Ovary (tissue), 9 donors: Measurements from ENCODE around the gene LPIN1. TPM values are rescaled to one million over a fixed set of nuclear protein-coding genes. Genes with fewer than 3 reads are reported as not detected.
A peak's percentile ranks its signal among the peaks of the same experiment; 100 is the strongest.

ENCODE experiments used
- DNase-seq, 5 donors: peaks; one replicate each; pipeline ENCODE4 v3.0.0-alpha.2; 2019 to 2020
- H3K27ac ChIP-seq, 2 donors: fragments of 200-600 bp; one replicate each; pipeline versions ENCODE4 v1.5.1 to v1.8.0; 2019 to 2022
- H3K27me3 ChIP-seq: fragments of 200-600 bp; one replicate; pipeline ENCODE4 v1.8.0; 2022
- H3K36me3 ChIP-seq: fragments of 200-600 bp; sonication (generic); one replicate; pipeline ENCODE4 v1.5.1; 2019
- H3K4me1 ChIP-seq: one replicate; pipeline ENCODE4 v1.8.1; 2013; ENCODE audit warnings: mild to moderate bottlenecking, moderate library complexity; ENCODE audit not compliant: insufficient read depth
- H3K4me3 ChIP-seq: fragments of 200-600 bp; sonication (generic); one replicate; pipeline ENCODE4 v1.5.1; 2017
- H3K9me3 ChIP-seq, 2 donors: fragments of 200-600 bp in 1 of 2; sonication (generic) in 1 of 2; one replicate each; pipeline versions ENCODE4 v1.5.1 to v1.8.1; 2013 to 2019; ENCODE audit warnings: mild to moderate bottlenecking in 1 of 2, moderate library complexity in 1 of 2
- EP300 ChIP-seq: sonication (generic); formaldehyde crosslinking; IDR thresholded peaks from one replicate; pipeline ENCODE4 v1.6.1; 2017; ENCODE audit warnings: antibody characterized with exemption
- POLR2A ChIP-seq: fragments of 450-650 bp; IDR thresholded peaks from one replicate; pipeline ENCODE4 v1.6.1; 2017; ENCODE audit warnings: antibody characterized with exemption, mild to moderate bottlenecking, moderate library complexity
- WGBS, 3 donors: extraction: QIAGEN DNeasy Blood & Tissue Kit in 1 of 3; methylation state at CpG; one replicate each; pipeline versions ENCODE4 v1.1.5 to v1.1.7; 2013 to 2017; 5-methylcytosine and 5-hydroxymethylcytosine counted together
- intact Hi-C, 4 donors: fragments of 100-400 bp; cut with DNase I; formaldehyde crosslinking; loops; one replicate each; pipeline versions ENCODE4 v1.11.0 to v1.15.1; 2022 to 2023
- polyA plus RNA-seq, 2 donors: library from polyadenylated mRNA; stranded (reverse); fragments of 200-250 nt in 1 of 2; fragments of 350-450 nt in 1 of 2; fragmentation: Illumina TruSeq in 1 of 2; extraction: RNeasy Lipid Tissue Mini Kit (QIAGEN cat#74804) in 1 of 2; gene quantifications; one replicate each; pipeline ENCODE4 v1.2.3, GENCODE V29; 2013 to 2014
- total RNA-seq, 7 donors: library from RNA; depleted of rRNA in 2 of 7; stranded (reverse); fragments of >200 nt in 2 of 7; fragmentation: NEBNext Ultra II Directional in 3 of 7; extraction: Animal tissue kit (Norgen Biotek cat#: 25700) in 3 of 7; gene quantifications; one replicate each; pipeline versions ENCODE4 v1.1.0 to v1.2.4, GENCODE V29; 2016 to 2023
- TF ChIP-seq, protein P1 (sequence below), 3 donors: fragments of 450-650 bp in 2 of 3; fragments of 200-600 bp in 1 of 3; IDR thresholded peaks; one replicate each; pipeline versions ENCODE4 v1.5.1 to v1.8.0; 2016 to 2022; ENCODE audit warnings: antibody characterized with exemption in 3 of 3, mild to moderate bottlenecking in 1 of 3
- donor health status: DM: no; HTN: no; CAD: no; lungs with moderate emphysema.
- donor health status: DM: no; HTN: no; CAD: no.
- donor health status: Bipolar disorder and iron deficiency.
- donor health status: DM: yes; HTN: yes; CAD: no.
- donor health status: DM: no; HTN: no; CAD: no.
- donor health status: DM: yes; HTN: yes; CAD: no.

LPIN1 gene
- total and polyA plus RNA-seq, 9 donors, result 19.9 to 144 (median 50.8) TPM

DNA sequence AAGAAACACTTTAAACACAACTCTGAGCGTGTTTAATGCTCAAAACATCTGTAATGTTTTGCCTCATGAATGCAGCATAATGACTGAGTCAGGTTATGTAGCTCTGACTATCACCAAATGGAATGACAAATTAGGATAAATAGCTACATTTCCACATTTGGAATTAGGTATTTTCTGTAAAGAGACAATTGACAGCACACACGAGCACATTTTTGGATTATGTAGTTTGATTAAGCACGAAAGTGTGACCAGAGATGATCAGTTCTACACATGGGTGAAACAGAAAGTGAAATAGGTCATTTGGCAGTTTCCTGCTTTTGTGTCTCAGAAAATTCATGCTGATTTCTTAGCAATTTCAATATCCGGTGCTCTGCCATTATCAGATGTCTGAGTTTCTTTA is 29.0 kb downstream of the LPIN1 start:
- no peak for DNase-seq

DNA sequence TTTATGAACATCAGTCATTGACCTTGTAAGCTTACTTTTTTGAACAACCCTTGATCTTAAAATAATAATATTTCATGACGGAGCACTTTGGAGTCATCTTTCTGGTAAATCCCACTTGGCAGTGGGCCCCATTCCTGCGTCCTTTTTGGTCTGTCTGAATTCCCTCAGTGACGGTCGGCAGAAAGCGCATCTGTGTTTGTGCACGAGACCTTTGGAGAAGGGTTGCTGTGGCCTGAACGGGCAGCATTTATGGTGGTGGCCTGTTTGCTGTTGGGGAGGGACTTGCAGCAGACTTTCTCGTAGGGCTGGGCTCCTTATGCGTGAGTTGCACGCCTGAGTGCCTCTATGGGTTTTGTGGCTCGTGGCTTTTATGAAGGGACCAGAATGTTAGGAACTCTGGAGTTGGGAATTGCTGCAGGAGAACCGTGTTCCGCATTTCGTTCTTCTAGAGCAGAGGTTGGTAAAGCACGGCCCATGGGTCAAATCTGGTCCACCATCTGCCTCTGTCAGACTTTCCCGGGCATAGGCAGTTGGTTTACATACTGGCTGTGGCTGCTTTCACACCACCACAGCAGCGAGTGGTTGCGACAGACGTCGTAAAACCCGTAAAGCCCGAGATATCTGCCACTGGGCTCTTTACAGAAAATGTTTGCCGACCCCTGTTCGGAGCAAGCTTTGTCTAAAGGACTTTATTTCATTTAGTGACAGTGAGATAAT is 30.8 kb downstream of the LPIN1 start:
- TF ChIP-seq, protein P1, sequence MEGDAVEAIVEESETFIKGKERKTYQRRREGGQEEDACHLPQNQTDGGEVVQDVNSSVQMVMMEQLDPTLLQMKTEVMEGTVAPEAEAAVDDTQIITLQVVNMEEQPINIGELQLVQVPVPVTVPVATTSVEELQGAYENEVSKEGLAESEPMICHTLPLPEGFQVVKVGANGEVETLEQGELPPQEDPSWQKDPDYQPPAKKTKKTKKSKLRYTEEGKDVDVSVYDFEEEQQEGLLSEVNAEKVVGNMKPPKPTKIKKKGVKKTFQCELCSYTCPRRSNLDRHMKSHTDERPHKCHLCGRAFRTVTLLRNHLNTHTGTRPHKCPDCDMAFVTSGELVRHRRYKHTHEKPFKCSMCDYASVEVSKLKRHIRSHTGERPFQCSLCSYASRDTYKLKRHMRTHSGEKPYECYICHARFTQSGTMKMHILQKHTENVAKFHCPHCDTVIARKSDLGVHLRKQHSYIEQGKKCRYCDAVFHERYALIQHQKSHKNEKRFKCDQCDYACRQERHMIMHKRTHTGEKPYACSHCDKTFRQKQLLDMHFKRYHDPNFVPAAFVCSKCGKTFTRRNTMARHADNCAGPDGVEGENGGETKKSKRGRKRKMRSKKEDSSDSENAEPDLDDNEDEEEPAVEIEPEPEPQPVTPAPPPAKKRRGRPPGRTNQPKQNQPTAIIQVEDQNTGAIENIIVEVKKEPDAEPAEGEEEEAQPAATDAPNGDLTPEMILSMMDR (IDR thresholded peaks at IDR 0.05), result no peak
- TF ChIP-seq EP300 (no peak), POLR2A (no peak)
- Histone ChIP-seq H3K4me3 (no peak overlapping the region), H3K27me3 (no peaks in the 10 kb centered on the region), H3K9me3 (no peaks in the 10 kb centered on the region), H3K4me1 (no peaks in the 10 kb centered on the region), H3K36me3 (no peaks in the 10 kb centered on the region), H3K27ac (no peak overlapping the region)
- 80 to 83% (median 81%) methylated on average over 24 of the region's 24 CpGs for WGBS, 3 donors
- intact Hi-C loops, result loop anchor here in 3 of 4 donors (5.0 to 10.0 kb wide), 4 partner anchors 85 to 302 kb away; no protein-coding TSS in a partner anchor
- peak in 1 of 5 donors; percentile 38 for DNase-seq

More for the DNA sequence above, 29.0 kb downstream of the LPIN1 start:
- H3K27ac ChIP-seq, result no peak overlapping the region
- no peaks in the 10 kb centered on the region for H3K4me1 ChIP-seq
- 60 to 77% (median 60%) methylated on average over 4 of the region's 4 CpGs for WGBS, 3 donors
- H3K4me3 ChIP-seq, result no peak overlapping the region
- H3K9me3 ChIP-seq, result no peaks in the 10 kb centered on the region
- no peaks in the 10 kb centered on the region for H3K36me3 ChIP-seq
- TF ChIP-seq, protein P1 (IDR thresholded peaks at IDR 0.05), result no peak
- TF ChIP-seq EP300 (no peak), POLR2A (no peak)
- intact Hi-C loops, result loop anchor here in 3 of 4 donors (5.0 to 10.0 kb wide), 4 partner anchors 83 to 301 kb away; no protein-coding TSS in a partner anchor
- H3K27me3 ChIP-seq, result no peaks in the 10 kb centered on the region

DNA sequence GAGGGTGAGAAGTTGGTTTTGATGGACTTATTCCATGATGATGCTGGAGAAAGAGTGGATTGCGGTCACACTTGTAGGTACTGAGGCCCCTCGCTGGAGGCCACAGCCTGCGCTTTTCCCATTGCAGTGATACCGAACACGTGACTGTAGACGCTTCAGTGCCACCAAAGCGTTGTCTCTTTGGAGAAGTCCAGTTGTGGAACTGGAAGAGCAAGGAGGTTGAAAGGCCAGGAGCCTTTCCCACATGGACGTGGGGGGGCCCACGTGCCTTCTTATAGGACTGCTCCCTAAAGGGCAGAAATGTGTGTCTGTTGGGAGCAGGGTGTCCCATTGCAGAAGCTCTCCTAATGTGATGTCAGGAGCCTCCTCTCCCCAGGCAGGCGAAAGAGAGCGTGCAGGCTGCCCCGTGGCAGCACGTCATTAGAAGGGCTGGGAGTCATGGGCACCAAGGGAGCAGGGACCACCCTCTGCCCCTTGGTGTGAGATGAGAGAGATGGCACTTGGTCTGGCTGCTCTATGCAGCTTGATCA is 31.5 kb downstream of the LPIN1 start:
- Histone ChIP-seq H3K9me3 (no peaks in the 10 kb centered on the region), H3K4me3 (no peak overlapping the region), H3K27ac (no peak overlapping the region), H3K36me3 (no peaks in the 10 kb centered on the region), H3K27me3 (no peaks in the 10 kb centered on the region), H3K4me1 (no peaks in the 10 kb centered on the region)
- intact Hi-C loops, result loop anchor here in 3 of 4 donors (5.0 to 10.0 kb wide), 4 partner anchors 86 to 303 kb away; no protein-coding TSS in a partner anchor
- TF ChIP-seq, protein P1 (IDR thresholded peaks at IDR 0.05), result no peak
- TF ChIP-seq EP300, result no peak
- TF ChIP-seq POLR2A, result no peak
- DNase-seq, result no peak
- WGBS, 3 donors, result 88 to 93% (median 90%) methylated on average over 13 of the region's 13 CpGs

DNA sequence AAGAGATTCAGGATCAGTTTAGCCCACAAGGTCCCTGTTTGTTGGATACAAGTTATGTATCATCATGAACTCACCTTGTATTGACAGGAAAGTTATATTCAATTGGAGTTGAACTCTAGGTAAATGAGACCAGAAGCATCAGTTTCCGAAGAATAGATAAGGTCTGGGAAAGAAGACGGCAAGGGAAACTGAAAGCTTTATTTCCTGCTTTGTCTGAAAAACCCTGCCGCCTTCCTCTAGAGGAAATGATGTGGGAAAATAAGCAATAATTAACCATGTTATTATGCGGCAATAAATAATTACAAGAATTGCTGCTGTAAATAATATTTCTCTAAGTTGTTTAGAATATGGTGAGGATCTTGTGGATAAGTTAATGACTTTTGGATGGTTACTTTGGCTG is 32.0 kb downstream of the LPIN1 start:
- Histone ChIP-seq H3K27ac (no peak overlapping the region), H3K4me1 (no peaks in the 10 kb centered on the region), H3K36me3 (no peaks in the 10 kb centered on the region), H3K9me3 (no peaks in the 10 kb centered on the region), H3K27me3 (no peaks in the 10 kb centered on the region), H3K4me3 (no peak overlapping the region)
- TF ChIP-seq POLR2A (no peak), EP300 (no peak)
- TF ChIP-seq, protein P1 (IDR thresholded peaks at IDR 0.05), result no peak
- no peak for DNase-seq
- WGBS, 3 donors, result 55 to 76% (median 66%) methylated on average over 4 of the region's 4 CpGs
- intact Hi-C loops, result loop anchor here in 3 of 4 donors (5.0 to 10.0 kb wide), 4 partner anchors 86 to 304 kb away; no protein-coding TSS in a partner anchor
